CMK (cell line): ENCODE results near the gene CDH13.

Experiments used
- DNase-seq: peaks from one replicate; pipeline ENCODE4 v3.0.0-alpha.2; 2010; ENCODE audit warnings: low read depth

Gene CDH13

DNA sequence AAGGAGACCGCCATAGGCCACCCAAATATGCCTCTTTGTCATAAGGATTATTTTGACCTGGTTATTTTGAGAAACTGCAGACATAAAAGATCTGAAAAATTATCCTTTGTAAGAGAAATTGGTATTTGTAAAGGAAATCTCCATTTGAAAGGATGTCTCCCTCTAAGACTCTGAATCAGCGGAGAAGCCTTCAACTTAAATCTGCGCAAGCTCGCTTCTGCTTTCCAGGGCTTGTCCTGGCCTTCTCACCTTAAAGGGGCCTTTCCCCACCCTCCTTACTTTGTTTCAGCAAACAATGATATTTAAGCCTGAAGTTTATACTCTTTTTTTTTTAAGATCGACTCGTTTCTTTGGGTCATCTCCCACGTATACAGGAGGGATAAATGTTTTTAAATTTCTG lies 1215.5 kb downstream of the CDH13 start:
- no peak for DNase-seq

GRCh38 chr16:83842756-83843507 lies 1216.2 kb downstream of the CDH13 start:
- DNase-seq: no peak

DNA sequence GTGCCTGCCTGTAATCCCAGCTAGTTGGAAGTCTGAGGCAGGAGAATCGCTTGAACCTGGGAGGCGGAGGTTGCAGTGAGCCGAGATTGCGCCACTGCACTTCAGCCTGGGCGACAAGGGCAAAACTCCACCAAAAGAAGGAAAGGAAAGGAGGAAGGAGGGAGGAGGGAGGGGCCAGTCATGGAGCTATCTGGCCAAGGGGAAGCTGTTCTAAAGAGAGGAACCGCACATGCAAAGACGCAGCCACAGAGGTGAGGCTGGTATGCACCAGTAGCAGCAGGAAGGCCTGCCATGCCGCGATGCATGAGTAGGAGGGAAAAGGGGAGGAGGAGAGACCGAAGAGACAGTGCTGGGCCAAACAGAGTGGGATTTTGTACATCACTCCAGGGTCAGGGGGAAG lies 1216.9 kb downstream of the CDH13 start:
- DNase-seq: no peak

DNA sequence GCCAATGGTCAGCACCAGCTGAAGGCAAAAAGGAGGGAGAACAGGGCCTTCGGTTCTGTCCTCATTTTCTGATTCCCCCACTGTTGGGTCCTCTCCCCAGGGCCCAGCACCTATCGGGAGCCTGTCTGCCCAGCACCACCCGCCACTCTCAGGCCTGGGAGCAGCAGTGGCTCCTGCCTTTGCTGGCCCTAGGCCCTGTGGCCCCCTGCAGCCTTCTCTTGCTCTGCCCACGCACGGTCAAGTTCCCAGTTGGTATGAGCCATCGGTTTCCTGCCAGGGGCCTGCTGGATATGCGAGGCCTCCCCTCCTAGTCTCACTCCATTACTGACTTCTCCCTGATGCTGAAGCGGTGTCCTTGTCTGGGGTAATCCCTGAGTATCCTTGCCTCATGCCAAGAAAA lies 1218.5 kb downstream of the CDH13 start:
- no peak for DNase-seq

GRCh38 chr16:83847371-83848225 lies 1220.8 kb downstream of the CDH13 start:
- DNase-seq: no peak

DNA sequence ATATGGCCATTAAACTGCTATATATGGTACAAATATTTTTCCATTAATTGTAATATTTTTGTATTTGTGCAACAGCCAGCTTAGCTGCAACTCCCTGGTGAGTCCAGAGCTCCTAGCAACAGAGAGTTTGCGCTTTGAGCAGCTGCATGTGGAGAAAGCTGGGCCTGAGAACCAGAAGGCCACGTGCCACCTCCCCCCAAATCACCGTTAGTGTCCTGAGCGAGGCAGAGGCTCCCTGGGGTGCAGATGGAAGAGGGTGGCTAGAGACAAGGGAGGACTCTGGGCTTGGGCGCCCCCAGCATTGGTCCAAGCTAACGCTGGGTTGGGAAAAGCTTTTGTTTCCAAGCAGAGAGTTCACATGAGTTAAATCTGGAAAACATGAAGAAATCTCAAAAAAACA lies 1222.7 kb downstream of the CDH13 start:
- no peak for DNase-seq
